K562 (cell line): ENCODE results near the gene ERICH6. TPM values are rescaled to one million over a fixed set of nuclear protein-coding genes. Genes with fewer than 3 reads are reported as not detected.

Source experiments
- ATAC-seq: fragments of 200-7000 bp; cut with Tn5 transposase; 3 replicates; pipeline ENCODE4 v1.9.1; 2020; ENCODE audit warnings: moderate library complexity
- BruUV-seq: library from RNA; stranded (reverse); fragments of 400-500 nt; replicated peaks from 2 replicates; lab custom pipeline; 2021; lab: Mats Ljungman, UMichigan
- CTCF ChIA-PET: fragments of 300-600 bp; formaldehyde crosslinking; extraction: SDS; loops from one replicate; lab custom pipeline; 2021; ENCODE audit warnings: low intra/inter-chr PET ratio; lab: Yijun Ruan, JAX
- POLR2A ChIA-PET: fragments of 300-600, 350-650 bp; sonication (Branson Sonifier 250); formaldehyde crosslinking; extraction: SDS; loops from one replicate; lab custom pipeline; 2021; ENCODE audit warnings: antibody characterized with exemption, inconsistent platforms; lab: Yijun Ruan, JAX
- DNase-seq, 4 experiments: peaks; one replicate each; pipeline versions ENCODE4 v3.0.0 to v3.0.0-alpha.2; 2011 to 2018; ENCODE audit warnings: low spot score in 3 of 4, mixed read lengths in 3 of 4; ENCODE audit errors: extremely low read depth in 1 of 4
- FAIRE-seq: peaks from 2 replicates; lab custom pipeline; 2011; peaks lifted over from hg19 to GRCh38; lab: Jason Lieb, UNC
- H2AFZ ChIP-seq: 2 replicates; pipeline ENCODE4 v1.6.0; 2011; ENCODE audit warnings: low read depth, low read length, control low read depth, inconsistent platforms
- H3K27ac ChIP-seq: fragments of 200-600 bp; 3 replicates; pipeline ENCODE4 v1.8.0; 2011; ENCODE audit warnings: low read depth, mild to moderate bottlenecking, control low read depth, inconsistent platforms, low read length, moderate library complexity, mixed read lengths; ENCODE audit errors: extremely low read depth
- H3K27me3 ChIP-seq, 2 experiments: fragments of 300-600 bp in 1 of 2; 2 replicates in 1 of 2; 3 replicates in 1 of 2; pipeline versions ENCODE4 v1.6.0 to v1.8.0; 2011; ENCODE audit warnings: inconsistent platforms in 2 of 2, low read length in 2 of 2, mild to moderate bottlenecking in 1 of 2, mixed read lengths in 1 of 2, moderate library complexity in 1 of 2; ENCODE audit not compliant: control insufficient read depth in 2 of 2, insufficient read depth in 2 of 2
- H3K36me3 ChIP-seq: fragments of 300-600 bp; 3 replicates; pipeline ENCODE4 v1.8.0; 2011; ENCODE audit warnings: mild to moderate bottlenecking, low read length, inconsistent platforms; ENCODE audit not compliant: control insufficient read depth, insufficient read depth
- H3K4me1 ChIP-seq, 2 experiments: fragments of 200-600 bp in 1 of 2; replicated peaks in 1 of 2; 2 replicates in 1 of 2; 3 replicates in 1 of 2; pipeline versions ENCODE4 v1.5.1 to v1.8.0; 2011; ENCODE audit warnings: inconsistent platforms in 2 of 2, low read length in 2 of 2, mild to moderate bottlenecking in 1 of 2, mixed read lengths in 1 of 2, moderate library complexity in 1 of 2; ENCODE audit not compliant: control insufficient read depth in 2 of 2, insufficient read depth in 2 of 2
- H3K4me2 ChIP-seq: 2 replicates; pipeline ENCODE4 v1.6.1; 2011; ENCODE audit warnings: low read length, control low read depth, inconsistent platforms, mixed read lengths; ENCODE audit not compliant: insufficient read depth
- H3K4me3 ChIP-seq: fragments of 200-600 bp; sonication (generic), shearing (Covaris generic); 2 replicates; pipeline ENCODE4 v1.5.1; 2016; ENCODE audit warnings: control low read depth, inconsistent platforms
- H3K79me2 ChIP-seq: fragments of 200-600 bp; 3 replicates; pipeline ENCODE4 v1.8.0; 2011; ENCODE audit warnings: low read length, inconsistent platforms; ENCODE audit not compliant: control insufficient read depth, insufficient read depth
- H3K9ac ChIP-seq, 2 experiments: 2 replicates each; pipeline versions ENCODE4 v1.6.0 to v1.6.1; 2011; ENCODE audit warnings: low read depth in 2 of 2, low read length in 2 of 2, control low read depth in 1 of 2, inconsistent platforms in 1 of 2, mild to moderate bottlenecking in 1 of 2, mixed read lengths in 1 of 2; ENCODE audit not compliant: insufficient read depth in 1 of 2
- H3K9me1 ChIP-seq: one replicate; pipeline ENCODE4 v1.6.0; 2011; ENCODE audit warnings: inconsistent platforms, mild to moderate bottlenecking, low read length, moderate library complexity; ENCODE audit not compliant: control insufficient read depth, insufficient read depth
- H3K9me3 ChIP-seq: replicated peaks from 2 replicates; pipeline ENCODE4 v1.5.1; 2011; ENCODE audit warnings: low read depth, low read length, inconsistent platforms; ENCODE audit not compliant: control insufficient read depth, insufficient read depth
- H4K20me1 ChIP-seq: replicated peaks from 2 replicates; pipeline ENCODE4 v1.6.1; 2011; ENCODE audit warnings: low read length, inconsistent platforms, mixed read lengths; ENCODE audit not compliant: control insufficient read depth, insufficient read depth
- ETS2 ChIP-seq: IDR thresholded peaks from 2 replicates; pipeline ENCODE4 v1.6.1; 2016; ENCODE audit warnings: borderline replicate concordance, missing genetic modification characterization, mild to moderate bottlenecking, moderate library complexity, missing compliant biosample characterization; ENCODE audit not compliant: poor library complexity, severe bottlenecking
- PRPF4 ChIP-seq: fragments of 200-400 bp; formaldehyde crosslinking; IDR thresholded peaks from one replicate; pipeline ENCODE4 v1.6.1; 2017; ENCODE audit warnings: low read length, low read depth, mild to moderate bottlenecking; ENCODE audit not compliant: insufficient read depth, poor library complexity, severe bottlenecking
- ZNF639 ChIP-seq, 2 experiments: fragments of 200-800 bp in 1 of 2; sonication (Bioruptor generic) in 1 of 2; sonication (generic) in 1 of 2; formaldehyde crosslinking in 1 of 2; IDR thresholded peaks in 1 of 2; conservative IDR thresholded peaks in 1 of 2; 2 replicates each; pipeline versions ENCODE4 v1.5.0 to v1.6.1; 2016 to 2020; ENCODE audit warnings: missing compliant biosample characterization in 1 of 2, missing genetic modification characterization in 1 of 2, missing genetic modification reagents in 1 of 2
- WGBS: fragments of 100-300 bp; shearing (Covaris generic); methylation state at CpG from one replicate; pipeline ENCODE4 v1.1.6; 2016; ENCODE audit warnings: low coverage, mixed read lengths; ENCODE audit not compliant: insufficient coverage; ENCODE audit errors: missing lambda C conversion rate; 5-methylcytosine and 5-hydroxymethylcytosine counted together
- in situ Hi-C: fragments of 300-500 bp; cut with MboI; formaldehyde crosslinking; loops from 4 replicates; pipeline ENCODE4 v1.15.0; 2018; ENCODE audit warnings: inconsistent platforms, mixed read lengths
- intact Hi-C: fragments of 100-400 bp; cut with micrococcal nuclease; formaldehyde crosslinking; loops from 2 replicates; pipeline ENCODE4 v1.14.2; 2022
- polyA plus RNA-seq, 8 experiments: library from polyadenylated mRNA; depleted of rRNA in 4 of 8; stranded (reverse) in 5 of 8; unstranded in 3 of 8; fragments of >200 nt; fragmentation: Nextera tagmentation in 2 of 8; fragmentation: Illumina TruSeq in 1 of 8; extraction: Ambion mirVana in 2 of 8; extraction: Trizol in 1 of 8; gene quantifications; 2 replicates each; pipeline versions ENCODE4 v1.2.1 to v1.2.3, GENCODE V29; 2011 to 2014; ENCODE audit warnings: inconsistent platforms in 1 of 8, missing spikeins in 1 of 8
- total RNA-seq, 7 experiments: library from RNA; depleted of rRNA in 6 of 7; stranded (reverse); fragments of >200 nt in 6 of 7; fragmentation: Illumina TruSeq in 2 of 7; extraction: Trizol in 2 of 7; gene quantifications; 2 replicates each; pipeline versions ENCODE4 v1.2.1 to v1.2.3, GENCODE V29; 2011 to 2021; ENCODE audit warnings: low replicate concordance in 1 of 7

The ERICH6 gene
- total and polyA plus RNA-seq, 9 of the 15 experiments (the other 6 are each of a cell fraction or from before 2014, with no cell fraction given) = not detected

DNA sequence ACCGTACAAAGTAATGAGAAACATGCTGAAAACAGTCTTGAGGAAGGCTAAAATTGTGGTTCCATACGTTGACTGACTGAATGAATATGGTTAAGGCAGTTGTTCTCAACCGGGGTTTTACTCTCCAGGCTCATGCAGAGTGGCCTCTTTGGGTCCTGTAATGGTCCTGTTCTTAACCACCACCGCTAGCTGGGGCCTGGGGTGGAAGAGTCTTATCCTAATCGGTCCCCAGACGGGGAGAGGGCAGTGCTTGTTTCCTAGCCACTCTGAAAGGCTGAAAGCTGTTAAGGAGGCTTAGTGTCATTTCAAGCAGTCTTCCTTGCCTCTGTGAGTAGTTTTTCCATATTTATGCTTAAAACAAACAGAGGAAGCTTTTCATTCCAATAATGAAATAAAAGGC lies 68.6 kb downstream of the ERICH6 start:
- Histone ChIP-seq H3K27ac (peak overlapping the region; percentile 67; the same call in 1 of the 3 replicates), H3K9me1 (no peaks in the 10 kb centered on the region), H3K27me3 (no peaks in the 10 kb centered on the region), H4K20me1 (no peaks in the 10 kb centered on the region), H3K9me3 (no peaks in the 10 kb centered on the region), H3K4me1 (peaks cover 3 to 26% of the 10 kb centered on the region in 2 experiments; a peak in 3 of 5 replicates), H3K79me2 (no peaks in the 10 kb centered on the region), H3K9ac (no peak overlapping the region), H2AFZ (peak overlapping the region; percentile 79), H3K36me3 (peaks cover 12% of the 10 kb centered on the region; the same call in 1 of the 3 replicates), H3K4me2 (peak overlapping the region; percentile 13; the same call in 1 of the 2 replicates), H3K4me3 (no peak overlapping the region)
- FAIRE-seq (peak; percentile 29), ATAC-seq (peak; percentile 89), DNase-seq (peak in 2 of 4 experiments; percentile 55 to 71)
- in situ Hi-C loops (no loop called here), intact Hi-C loops (no loop called here)
- TF ChIP-seq ETS2 (tag) (no peak), PRPF4 (no peak), ZNF639 (CRISPR knock-in tag; conservative IDR thresholded peaks at IDR 0.05 in 1 of 2, IDR thresholded peaks at IDR 0.05 in 1 of 2) (0 out of 4 replicates have a peak, but pooled peaks of 1 of the 2 experiments have one; percentile 12)
- ChIA-PET POLR2A (interaction anchor here (0.6 to 1.2 kb wide), 3 partner anchors 8 to 56 kb away, joined by 3 to 4 read pairs (median 3); partner anchors contain the start of gene SELENOT), CTCF (no interaction called here)
- BruUV-seq = no TSS peak
- 21% methylated on average over 6 of the region's 6 CpGs for WGBS
